Fibroblast of lung (primary cell): Measurements from ENCODE around the gene PCLO.

ENCODE experiments used
- EZH2 ChIP-seq: IDR thresholded peaks from 2 replicates; pipeline ENCODE4 v1.5.1; 2012; ENCODE audit warnings: low read length, control low read depth, mild to moderate bottlenecking; ENCODE audit errors: missing control alignments
- TF ChIP-seq, protein P1 (sequence below), 2 donors: IDR thresholded peaks in 1 of 2; conservative IDR thresholded peaks in 1 of 2; 1 replicate in 1 of 2; 2 replicates in 1 of 2; pipeline ENCODE4 v1.5.1; 2011 to 2012; ENCODE audit warnings: low read length in 2 of 2, control low read depth in 1 of 2, inconsistent platforms in 1 of 2, low read depth in 1 of 2, mild to moderate bottlenecking in 1 of 2

DNA sequence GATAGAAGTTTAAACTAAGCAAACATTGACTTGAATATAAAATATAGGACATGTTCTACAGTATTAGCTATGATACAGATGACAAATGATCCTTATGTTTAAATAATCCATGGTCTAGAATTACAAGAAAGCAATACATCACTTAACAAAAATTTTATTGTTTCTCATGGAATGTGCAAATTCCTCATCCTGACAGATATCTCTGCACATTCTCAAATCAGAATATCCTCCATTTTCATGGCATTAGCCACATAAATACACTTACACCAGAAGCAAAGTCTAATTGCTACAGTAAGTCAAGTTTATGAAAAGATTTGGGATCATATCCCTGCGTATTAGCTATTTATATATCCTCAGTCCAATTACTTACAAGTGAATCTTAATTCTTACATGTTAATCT lies 57.6 kb downstream of the PCLO start:
- TF ChIP-seq, protein P1, sequence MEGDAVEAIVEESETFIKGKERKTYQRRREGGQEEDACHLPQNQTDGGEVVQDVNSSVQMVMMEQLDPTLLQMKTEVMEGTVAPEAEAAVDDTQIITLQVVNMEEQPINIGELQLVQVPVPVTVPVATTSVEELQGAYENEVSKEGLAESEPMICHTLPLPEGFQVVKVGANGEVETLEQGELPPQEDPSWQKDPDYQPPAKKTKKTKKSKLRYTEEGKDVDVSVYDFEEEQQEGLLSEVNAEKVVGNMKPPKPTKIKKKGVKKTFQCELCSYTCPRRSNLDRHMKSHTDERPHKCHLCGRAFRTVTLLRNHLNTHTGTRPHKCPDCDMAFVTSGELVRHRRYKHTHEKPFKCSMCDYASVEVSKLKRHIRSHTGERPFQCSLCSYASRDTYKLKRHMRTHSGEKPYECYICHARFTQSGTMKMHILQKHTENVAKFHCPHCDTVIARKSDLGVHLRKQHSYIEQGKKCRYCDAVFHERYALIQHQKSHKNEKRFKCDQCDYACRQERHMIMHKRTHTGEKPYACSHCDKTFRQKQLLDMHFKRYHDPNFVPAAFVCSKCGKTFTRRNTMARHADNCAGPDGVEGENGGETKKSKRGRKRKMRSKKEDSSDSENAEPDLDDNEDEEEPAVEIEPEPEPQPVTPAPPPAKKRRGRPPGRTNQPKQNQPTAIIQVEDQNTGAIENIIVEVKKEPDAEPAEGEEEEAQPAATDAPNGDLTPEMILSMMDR (conservative IDR thresholded peaks at IDR 0.05 in 1 of 2, IDR thresholded peaks at IDR 0.05 in 1 of 2; ENCODE audit: low read depth in 1 of 2, low read length in 2 of 2): no peak
- TF ChIP-seq EZH2: no peak
